K562 (cell line): Measurements from ENCODE around the gene PLEKHG5. TPM values are rescaled to one million over a fixed set of nuclear protein-coding genes. Genes with fewer than 3 reads are reported as not detected.
A peak's percentile ranks its signal among the peaks of the same experiment; 100 is the strongest.

ENCODE experiments used
- ATAC-seq: fragments of 200-7000 bp; cut with Tn5 transposase; 3 replicates; pipeline ENCODE4 v1.9.1; 2020; ENCODE audit warnings: moderate library complexity
- BruUV-seq: library from RNA; stranded (reverse); fragments of 400-500 nt; replicated peaks from 2 replicates; lab custom pipeline; 2021; lab: Mats Ljungman, UMichigan
- CTCF ChIA-PET: fragments of 300-600 bp; formaldehyde crosslinking; extraction: SDS; loops from one replicate; lab custom pipeline; 2021; ENCODE audit warnings: low intra/inter-chr PET ratio; lab: Yijun Ruan, JAX
- POLR2A ChIA-PET: fragments of 300-600, 350-650 bp; sonication (Branson Sonifier 250); formaldehyde crosslinking; extraction: SDS; loops from one replicate; lab custom pipeline; 2021; ENCODE audit warnings: antibody characterized with exemption, inconsistent platforms; lab: Yijun Ruan, JAX
- DNase-seq, 4 experiments: peaks; one replicate each; pipeline versions ENCODE4 v3.0.0 to v3.0.0-alpha.2; 2011 to 2018; ENCODE audit warnings: low spot score in 3 of 4, mixed read lengths in 3 of 4; ENCODE audit errors: extremely low read depth in 1 of 4
- FAIRE-seq: peaks from 2 replicates; lab custom pipeline; 2011; peaks lifted over from hg19 to GRCh38; lab: Jason Lieb, UNC
- H2AFZ ChIP-seq: 2 replicates; pipeline ENCODE4 v1.6.0; 2011; ENCODE audit warnings: low read depth, low read length, control low read depth, inconsistent platforms
- H3K27ac ChIP-seq: fragments of 200-600 bp; 3 replicates; pipeline ENCODE4 v1.8.0; 2011; ENCODE audit warnings: low read depth, mild to moderate bottlenecking, control low read depth, inconsistent platforms, low read length, moderate library complexity, mixed read lengths; ENCODE audit errors: extremely low read depth
- H3K27me3 ChIP-seq, 2 experiments: fragments of 300-600 bp in 1 of 2; 2 replicates in 1 of 2; 3 replicates in 1 of 2; pipeline versions ENCODE4 v1.6.0 to v1.8.0; 2011; ENCODE audit warnings: inconsistent platforms in 2 of 2, low read length in 2 of 2, mild to moderate bottlenecking in 1 of 2, mixed read lengths in 1 of 2, moderate library complexity in 1 of 2; ENCODE audit not compliant: control insufficient read depth in 2 of 2, insufficient read depth in 2 of 2
- H3K36me3 ChIP-seq: fragments of 300-600 bp; 3 replicates; pipeline ENCODE4 v1.8.0; 2011; ENCODE audit warnings: mild to moderate bottlenecking, low read length, inconsistent platforms; ENCODE audit not compliant: control insufficient read depth, insufficient read depth
- H3K4me1 ChIP-seq, 2 experiments: fragments of 200-600 bp in 1 of 2; replicated peaks in 1 of 2; 2 replicates in 1 of 2; 3 replicates in 1 of 2; pipeline versions ENCODE4 v1.5.1 to v1.8.0; 2011; ENCODE audit warnings: inconsistent platforms in 2 of 2, low read length in 2 of 2, mild to moderate bottlenecking in 1 of 2, mixed read lengths in 1 of 2, moderate library complexity in 1 of 2; ENCODE audit not compliant: control insufficient read depth in 2 of 2, insufficient read depth in 2 of 2
- H3K4me2 ChIP-seq: 2 replicates; pipeline ENCODE4 v1.6.1; 2011; ENCODE audit warnings: low read length, control low read depth, inconsistent platforms, mixed read lengths; ENCODE audit not compliant: insufficient read depth
- H3K4me3 ChIP-seq: fragments of 200-600 bp; sonication (generic), shearing (Covaris generic); 2 replicates; pipeline ENCODE4 v1.5.1; 2016; ENCODE audit warnings: control low read depth, inconsistent platforms
- H3K79me2 ChIP-seq: fragments of 200-600 bp; 3 replicates; pipeline ENCODE4 v1.8.0; 2011; ENCODE audit warnings: low read length, inconsistent platforms; ENCODE audit not compliant: control insufficient read depth, insufficient read depth
- H3K9ac ChIP-seq, 2 experiments: 2 replicates each; pipeline versions ENCODE4 v1.6.0 to v1.6.1; 2011; ENCODE audit warnings: low read depth in 2 of 2, low read length in 2 of 2, control low read depth in 1 of 2, inconsistent platforms in 1 of 2, mild to moderate bottlenecking in 1 of 2, mixed read lengths in 1 of 2; ENCODE audit not compliant: insufficient read depth in 1 of 2
- H3K9me1 ChIP-seq: one replicate; pipeline ENCODE4 v1.6.0; 2011; ENCODE audit warnings: inconsistent platforms, mild to moderate bottlenecking, low read length, moderate library complexity; ENCODE audit not compliant: control insufficient read depth, insufficient read depth
- H3K9me3 ChIP-seq: replicated peaks from 2 replicates; pipeline ENCODE4 v1.5.1; 2011; ENCODE audit warnings: low read depth, low read length, inconsistent platforms; ENCODE audit not compliant: control insufficient read depth, insufficient read depth
- H4K20me1 ChIP-seq: replicated peaks from 2 replicates; pipeline ENCODE4 v1.6.1; 2011; ENCODE audit warnings: low read length, inconsistent platforms, mixed read lengths; ENCODE audit not compliant: control insufficient read depth, insufficient read depth
- ADNP ChIP-seq: fragments of 200-800 bp; sonication (Bioruptor generic); IDR thresholded peaks from 2 replicates; pipeline ENCODE4 v1.6.1; 2016; ENCODE audit warnings: missing genetic modification characterization, missing compliant biosample characterization
- ATF1 ChIP-seq, 2 experiments: fragments of 450-650 bp in 1 of 2; IDR thresholded peaks; 2 replicates each; pipeline ENCODE4 v1.6.1; 2016; ENCODE audit warnings: missing compliant biosample characterization in 1 of 2, missing genetic modification characterization in 1 of 2
- CBX3 ChIP-seq, 2 experiments: IDR thresholded peaks; 1 replicate in 1 of 2; 2 replicates in 1 of 2; pipeline ENCODE4 v1.6.1; 2012; ENCODE audit warnings: inconsistent platforms in 2 of 2, low read length in 2 of 2, borderline replicate concordance in 1 of 2, control low read depth in 1 of 2
- EP400 ChIP-seq: fragments of 450-650 bp; IDR thresholded peaks from 2 replicates; pipeline ENCODE4 v1.6.1; 2017; ENCODE audit warnings: antibody characterized with exemption, mild to moderate bottlenecking, moderate library complexity
- NR2C1 ChIP-seq, 2 experiments: fragments of 450-650 bp; IDR thresholded peaks; 2 replicates each; pipeline ENCODE4 v1.6.1; 2017; ENCODE audit warnings: mild to moderate bottlenecking in 2 of 2, antibody characterized with exemption in 1 of 2, inconsistent platforms in 1 of 2, missing compliant biosample characterization in 1 of 2, missing genetic modification characterization in 1 of 2
- NRF1 ChIP-seq, 2 experiments: fragments of 450-650 bp; IDR thresholded peaks in 1 of 2; conservative IDR thresholded peaks in 1 of 2; 2 replicates each; pipeline ENCODE4 v1.6.1; 2014; ENCODE audit warnings: mild to moderate bottlenecking in 2 of 2
- RUNX1 ChIP-seq: sonication (generic); IDR thresholded peaks from 2 replicates; pipeline ENCODE4 v1.6.1; 2016; ENCODE audit warnings: antibody characterized with exemption, low read depth
- TGIF2 ChIP-seq: sonication (generic); formaldehyde crosslinking; IDR thresholded peaks from 2 replicates; pipeline ENCODE4 v1.8.1; 2022; ENCODE audit warnings: mild to moderate bottlenecking, missing genetic modification reagents, moderate library complexity
- YBX1 ChIP-seq: fragments of 450-650 bp; IDR thresholded peaks from 2 replicates; pipeline ENCODE4 v1.7.1; 2016; ENCODE audit warnings: mild to moderate bottlenecking
- ZNF311 ChIP-seq: fragments of 250-450 bp; sonication (Bioruptor Pico); IDR thresholded peaks from 2 replicates; pipeline ENCODE4 v1.4.0; 2020; ENCODE audit warnings: mild to moderate bottlenecking, moderate library complexity
- ZNF347 ChIP-seq: fragments of 450-650 bp; formaldehyde crosslinking; IDR thresholded peaks from 2 replicates; pipeline ENCODE4 v1.4.0; 2020; ENCODE audit warnings: low read depth, mild to moderate bottlenecking, moderate library complexity
- ZNF584 ChIP-seq: fragments of 200-800 bp; sonication (Bioruptor generic); IDR thresholded peaks from 2 replicates; pipeline ENCODE4 v1.6.1; 2016; ENCODE audit warnings: low read depth, mild to moderate bottlenecking, missing genetic modification characterization, missing compliant biosample characterization
- WGBS: fragments of 100-300 bp; shearing (Covaris generic); methylation state at CpG from one replicate; pipeline ENCODE4 v1.1.6; 2016; ENCODE audit warnings: low coverage, mixed read lengths; ENCODE audit not compliant: insufficient coverage; ENCODE audit errors: missing lambda C conversion rate; 5-methylcytosine and 5-hydroxymethylcytosine counted together
- in situ Hi-C: fragments of 300-500 bp; cut with MboI; formaldehyde crosslinking; loops from 4 replicates; pipeline ENCODE4 v1.15.0; 2018; ENCODE audit warnings: inconsistent platforms, mixed read lengths
- intact Hi-C: fragments of 100-400 bp; cut with micrococcal nuclease; formaldehyde crosslinking; loops from 2 replicates; pipeline ENCODE4 v1.14.2; 2022
- polyA plus RNA-seq, 8 experiments: library from polyadenylated mRNA; depleted of rRNA in 4 of 8; stranded (reverse) in 5 of 8; unstranded in 3 of 8; fragments of >200 nt; fragmentation: Nextera tagmentation in 2 of 8; fragmentation: Illumina TruSeq in 1 of 8; extraction: Ambion mirVana in 2 of 8; extraction: Trizol in 1 of 8; gene quantifications; 2 replicates each; pipeline versions ENCODE4 v1.2.1 to v1.2.3, GENCODE V29; 2011 to 2014; ENCODE audit warnings: inconsistent platforms in 1 of 8, missing spikeins in 1 of 8
- total RNA-seq, 7 experiments: library from RNA; depleted of rRNA in 6 of 7; stranded (reverse); fragments of >200 nt in 6 of 7; fragmentation: Illumina TruSeq in 2 of 7; extraction: Trizol in 2 of 7; gene quantifications; 2 replicates each; pipeline versions ENCODE4 v1.2.1 to v1.2.3, GENCODE V29; 2011 to 2021; ENCODE audit warnings: low replicate concordance in 1 of 7
- TF ChIP-seq, protein P1 (sequence below): fragments of 450-650 bp; IDR thresholded peaks from 2 replicates; pipeline ENCODE4 v1.6.1; 2016
- TF ChIP-seq, protein P2 (sequence below), 2 experiments: fragments of 450-650 bp; conservative IDR thresholded peaks; 2 replicates each; pipeline ENCODE4 v1.6.1; 2017; ENCODE audit warnings: mild to moderate bottlenecking in 2 of 2, moderate library complexity in 2 of 2

Gene PLEKHG5
- total and polyA plus RNA-seq, 9 of the 15 experiments (the other 6 are each of a cell fraction or from before 2014, with no cell fraction given): 0.04 to 0.29 (median 0.09) TPM; not detected in 3

DNA sequence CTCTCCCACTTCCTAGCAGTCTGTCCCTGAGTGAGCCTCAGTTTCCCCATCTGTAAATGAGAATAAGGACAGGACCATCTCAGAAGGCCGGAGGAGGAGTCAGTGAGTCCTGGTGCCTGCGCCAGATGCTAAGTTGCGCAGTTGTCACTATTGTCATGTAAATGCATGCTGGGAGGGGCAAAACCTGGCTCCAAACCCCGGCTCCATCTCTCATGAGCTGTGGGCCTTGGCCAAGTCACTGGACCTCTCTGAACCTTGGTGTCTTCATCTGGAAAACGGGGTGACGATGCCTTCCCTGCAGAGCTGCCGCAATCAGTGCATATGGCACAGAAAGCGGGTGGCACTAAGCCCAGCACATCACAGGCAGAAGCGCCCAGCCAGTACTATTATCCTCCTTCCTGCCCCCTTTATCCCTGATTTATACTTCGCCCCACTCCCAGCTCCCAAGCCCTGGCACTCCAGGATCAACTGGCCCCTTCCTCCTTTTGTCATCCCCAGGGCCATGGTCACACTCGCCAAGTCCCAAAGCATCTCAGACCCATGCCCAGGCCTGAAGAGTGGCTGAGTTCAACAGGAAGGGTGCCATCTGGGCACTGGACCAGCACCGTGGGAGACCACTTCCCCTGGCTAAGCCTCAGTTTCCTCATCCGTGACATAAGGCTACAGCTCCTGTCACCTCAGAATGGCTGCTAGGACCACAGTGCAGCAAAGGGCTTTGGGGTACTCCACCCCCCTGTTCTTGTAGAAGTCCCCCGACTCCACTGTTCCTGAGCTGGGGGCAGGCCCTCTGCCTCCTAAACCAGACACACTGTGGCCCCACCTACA lies 4.3 kb upstream of the PLEKHG5 start:
- Histone ChIP-seq H3K4me1 (peaks cover 0 to 39% of the 10 kb centered on the region in 2 experiments; a peak in 2 of 5 replicates), H3K9me1 (no peaks in the 10 kb centered on the region), H3K4me2 (no peak overlapping the region), H3K9me3 (no peaks in the 10 kb centered on the region), H3K79me2 (no peaks in the 10 kb centered on the region), H3K4me3 (no peak overlapping the region), H3K9ac (no peak overlapping the region; a peak in 1 of 4 replicates), H4K20me1 (peaks cover 35% of the 10 kb centered on the region), H3K27me3 (peaks cover 36 to 75% of the 10 kb centered on the region in 2 experiments; a peak in 4 of 5 replicates), H3K27ac (no peak overlapping the region), H2AFZ (no peak overlapping the region), H3K36me3 (no peaks in the 10 kb centered on the region)
- CTCF ChIA-PET: no interaction called here
- in situ Hi-C loops: loop anchor here (10.0 to 25.0 kb wide), 2 partner anchors 139 to 717 kb away; no protein-coding TSS in a partner anchor
- intact Hi-C loops: no loop called here
- FAIRE-seq (peak; percentile 69), DNase-seq (no peak), ATAC-seq (no peak)
- 4% methylated on average over 14 of the region's 14 CpGs for WGBS
- POLR2A ChIA-PET: interaction anchor here (0.8 to 1.6 kb wide), 5 partner anchors 10 to 33 kb away, joined by 3 to 8 read pairs (median 3); no protein-coding TSS in a partner anchor
- no TSS peak for BruUV-seq
- TF ChIP-seq ZNF347 (CRISPR knock-in tag) (no peak), ATF1 (CRISPR knock-in tag; IDR thresholded peaks at IDR 0.05) (no peak), ATF1 (tag; IDR thresholded peaks at IDR 0.05) (no peak), TGIF2 (CRISPR knock-in tag) (no peak), ZNF311 (no peak), NRF1 (conservative IDR thresholded peaks at IDR 0.05 in 1 of 2, IDR thresholded peaks at IDR 0.05 in 1 of 2) (peak; percentile 53 to 64; a peak in 3 of 4 replicates), CBX3 (IDR thresholded peaks at IDR 0.05; ENCODE audit: borderline replicate concordance in 1 of 2, low read length in 2 of 2) (no peak), ADNP (no peak), RUNX1 (no peak), YBX1 (no peak), NR2C1 (IDR thresholded peaks at IDR 0.05) (no peak), NR2C1 (tag; IDR thresholded peaks at IDR 0.05) (no peak), EP400 (no peak), ZNF584 (CRISPR knock-in tag) (no peak)
- TF ChIP-seq, protein P1, sequence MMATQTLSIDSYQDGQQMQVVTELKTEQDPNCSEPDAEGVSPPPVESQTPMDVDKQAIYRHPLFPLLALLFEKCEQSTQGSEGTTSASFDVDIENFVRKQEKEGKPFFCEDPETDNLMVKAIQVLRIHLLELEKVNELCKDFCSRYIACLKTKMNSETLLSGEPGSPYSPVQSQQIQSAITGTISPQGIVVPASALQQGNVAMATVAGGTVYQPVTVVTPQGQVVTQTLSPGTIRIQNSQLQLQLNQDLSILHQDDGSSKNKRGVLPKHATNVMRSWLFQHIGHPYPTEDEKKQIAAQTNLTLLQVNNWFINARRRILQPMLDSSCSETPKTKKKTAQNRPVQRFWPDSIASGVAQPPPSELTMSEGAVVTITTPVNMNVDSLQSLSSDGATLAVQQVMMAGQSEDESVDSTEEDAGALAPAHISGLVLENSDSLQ: no peak
- TF ChIP-seq, protein P2, sequence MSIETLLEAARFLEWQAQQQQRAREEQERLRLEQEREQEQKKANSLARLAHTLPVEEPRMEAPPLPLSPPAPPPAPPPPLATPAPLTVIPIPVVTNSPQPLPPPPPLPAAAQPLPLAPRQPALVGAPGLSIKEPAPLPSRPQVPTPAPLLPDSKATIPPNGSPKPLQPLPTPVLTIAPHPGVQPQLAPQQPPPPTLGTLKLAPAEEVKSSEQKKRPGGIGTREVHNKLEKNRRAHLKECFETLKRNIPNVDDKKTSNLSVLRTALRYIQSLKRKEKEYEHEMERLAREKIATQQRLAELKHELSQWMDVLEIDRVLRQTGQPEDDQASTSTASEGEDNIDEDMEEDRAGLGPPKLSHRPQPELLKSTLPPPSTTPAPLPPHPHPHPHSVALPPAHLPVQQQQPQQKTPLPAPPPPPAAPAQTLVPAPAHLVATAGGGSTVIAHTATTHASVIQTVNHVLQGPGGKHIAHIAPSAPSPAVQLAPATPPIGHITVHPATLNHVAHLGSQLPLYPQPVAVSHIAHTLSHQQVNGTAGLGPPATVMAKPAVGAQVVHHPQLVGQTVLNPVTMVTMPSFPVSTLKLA (conservative IDR thresholded peaks at IDR 0.05): no peak
